ENCODE results near the gene BIVM.

The BIVM gene

GRCh38 chr13:102869948-102870676 lies 71.2 kb downstream of the BIVM start:
- TF ChIP-seq CTCF (conservative IDR thresholded peaks at IDR 0.05; ENCODE audit: low read depth, low read length) = no peak
- H3K4me3 ChIP-seq (ENCODE audit: low read depth, low read length) = no peak overlapping the region
- DNase-seq (ENCODE audit: low read depth) = no peak

GRCh38 chr13:102870677-102871415 lies 71.9 kb downstream of the BIVM start:
- peak; percentile 87 for TF ChIP-seq CTCF (conservative IDR thresholded peaks at IDR 0.05; ENCODE audit: low read depth, low read length)
- peak; percentile 86 for DNase-seq (ENCODE audit: low read depth)
- H3K4me3 ChIP-seq (ENCODE audit: low read depth, low read length) = no peak overlapping the region

GRCh38 chr13:102872131-102872530 lies 73.2 kb downstream of the BIVM start:
- H3K4me3 ChIP-seq (ENCODE audit: low read depth, low read length) = no peak overlapping the region
- no peak for TF ChIP-seq CTCF (conservative IDR thresholded peaks at IDR 0.05; ENCODE audit: low read depth, low read length)
- DNase-seq (ENCODE audit: low read depth) = peak; percentile 48

GRCh38 chr13:102872531-102872930 lies 73.6 kb downstream of the BIVM start:
- H3K4me3 ChIP-seq (ENCODE audit: low read depth, low read length) = no peak overlapping the region
- TF ChIP-seq CTCF (conservative IDR thresholded peaks at IDR 0.05; ENCODE audit: low read depth, low read length) = no peak

GRCh38 chr13:102873653-102874052 lies 74.7 kb downstream of the BIVM start:
- no peak for TF ChIP-seq CTCF (conservative IDR thresholded peaks at IDR 0.05; ENCODE audit: low read depth, low read length)
- peak; percentile 72 for DNase-seq (ENCODE audit: low read depth)
- H3K4me3 ChIP-seq (ENCODE audit: low read depth, low read length) = no peak overlapping the region

More at GRCh38 chr13:102872531-102872930, 73.6 kb downstream of the BIVM start:
- DNase-seq (ENCODE audit: low read depth) = no peak

GRCh38 chr13:102875256-102875655 lies 76.3 kb downstream of the BIVM start:
- TF ChIP-seq CTCF (conservative IDR thresholded peaks at IDR 0.05; ENCODE audit: low read depth, low read length) = no peak
- H3K4me3 ChIP-seq (ENCODE audit: low read depth, low read length) = no peak overlapping the region
- DNase-seq (ENCODE audit: low read depth) = peak; percentile 40

Measured in choroid plexus epithelial cell (primary cell).